IPS-18c (cell line): ENCODE results near the gene NRBP1.

Experiments used
- H3K4me3 ChIP-seq: 2 replicates; pipeline ENCODE4 v1.7.0; 2013; ENCODE audit warnings: low read depth, mild to moderate bottlenecking, low read length, moderate library complexity; ENCODE audit not compliant: insufficient read depth
- H3K9me3 ChIP-seq: one replicate; pipeline ENCODE4 v1.6.1; 2013; ENCODE audit warnings: mild to moderate bottlenecking, low read length, moderate library complexity; ENCODE audit not compliant: control insufficient read depth, insufficient read depth

NRBP1 gene

GRCh38 chr2:27451095-27451494 is 22.7 kb downstream of the NRBP1 start:
- peaks cover 2% of the 10 kb centered on the region for H3K9me3 ChIP-seq
- no peak overlapping the region for H3K4me3 ChIP-seq

- Histone ChIP-seq H3K9me3 (no peaks in the 10 kb centered on the region), H3K4me3 (no peak overlapping the region)
These were observed 25.5 kb downstream of the NRBP1 start for GRCh38 chr2:27453968-27454367.

- H3K9me3 ChIP-seq = no peaks in the 10 kb centered on the region
- H3K4me3 ChIP-seq = no peak overlapping the region
These were observed 32.7 kb downstream of the NRBP1 start for GRCh38 chr2:27461118-27461517.

- Histone ChIP-seq H3K9me3 (no peaks in the 10 kb centered on the region), H3K4me3 (no peak overlapping the region)
These were observed 36.0 kb downstream of the NRBP1 start for GRCh38 chr2:27464443-27464842.

GRCh38 chr2:27471961-27472360 is 43.5 kb downstream of the NRBP1 start:
- H3K9me3 ChIP-seq = no peaks in the 10 kb centered on the region
- no peak overlapping the region for H3K4me3 ChIP-seq

GRCh38 chr2:27485496-27485895 is 57.1 kb downstream of the NRBP1 start:
- Histone ChIP-seq H3K4me3 (no peak overlapping the region), H3K9me3 (no peaks in the 10 kb centered on the region)

- Histone ChIP-seq H3K9me3 (no peaks in the 10 kb centered on the region), H3K4me3 (peak overlapping the region; percentile 77)
These were observed 60.7 kb downstream of the NRBP1 start for GRCh38 chr2:27489118-27489497.

- peaks cover 4% of the 10 kb centered on the region for H3K9me3 ChIP-seq
- H3K4me3 ChIP-seq = peak within 1 kb of the TSS; percentile 77
These were observed 61.3 kb downstream of the NRBP1 start, which contains the start of gene IFT172 for GRCh38 chr2:27489498-27490397. TSS of gene IFT172 (minus strand) at chr2:27489743. CDS start at chr2:27489653, 90 bp downstream.
